HG03571 (cell line): ENCODE measurements around the gene BSND.

Experiments
- ATAC-seq: cut with Tn5 transposase; IDR thresholded peaks from one replicate; pipeline ENCODE4 v1.9.1; 2021; ENCODE audit not compliant: unreplicated experiment

BSND gene

GRCh38 chr1:55060133-55060999 lies 61.6 kb downstream of the BSND start:
- ATAC-seq, result no peak

GRCh38 chr1:55061000-55061705 lies 62.4 kb downstream of the BSND start:
- no peak for ATAC-seq
